ENCODE measurements around the gene AQP2.

DNA sequence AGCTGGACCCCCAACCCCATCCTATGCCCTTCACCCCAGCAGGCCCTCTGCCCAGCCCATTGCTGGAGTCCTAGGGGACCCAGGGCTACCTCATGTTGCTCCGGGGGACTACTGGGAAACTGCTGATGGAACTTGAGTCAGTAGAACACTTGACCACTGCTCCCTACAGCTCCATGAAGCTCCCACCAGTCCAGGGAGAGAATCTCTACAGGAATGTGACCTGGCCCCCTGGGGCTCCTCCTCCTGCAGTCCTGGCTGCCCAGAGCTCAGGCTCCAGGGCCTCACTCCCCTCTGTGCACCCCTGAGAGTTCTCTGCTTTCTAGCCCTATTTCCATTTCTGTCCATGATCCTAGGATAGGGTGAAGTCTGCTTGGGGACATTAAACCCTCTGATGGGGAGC, 10.8 kb upstream of the AQP2 start:
- TF ChIP-seq, protein P1, sequence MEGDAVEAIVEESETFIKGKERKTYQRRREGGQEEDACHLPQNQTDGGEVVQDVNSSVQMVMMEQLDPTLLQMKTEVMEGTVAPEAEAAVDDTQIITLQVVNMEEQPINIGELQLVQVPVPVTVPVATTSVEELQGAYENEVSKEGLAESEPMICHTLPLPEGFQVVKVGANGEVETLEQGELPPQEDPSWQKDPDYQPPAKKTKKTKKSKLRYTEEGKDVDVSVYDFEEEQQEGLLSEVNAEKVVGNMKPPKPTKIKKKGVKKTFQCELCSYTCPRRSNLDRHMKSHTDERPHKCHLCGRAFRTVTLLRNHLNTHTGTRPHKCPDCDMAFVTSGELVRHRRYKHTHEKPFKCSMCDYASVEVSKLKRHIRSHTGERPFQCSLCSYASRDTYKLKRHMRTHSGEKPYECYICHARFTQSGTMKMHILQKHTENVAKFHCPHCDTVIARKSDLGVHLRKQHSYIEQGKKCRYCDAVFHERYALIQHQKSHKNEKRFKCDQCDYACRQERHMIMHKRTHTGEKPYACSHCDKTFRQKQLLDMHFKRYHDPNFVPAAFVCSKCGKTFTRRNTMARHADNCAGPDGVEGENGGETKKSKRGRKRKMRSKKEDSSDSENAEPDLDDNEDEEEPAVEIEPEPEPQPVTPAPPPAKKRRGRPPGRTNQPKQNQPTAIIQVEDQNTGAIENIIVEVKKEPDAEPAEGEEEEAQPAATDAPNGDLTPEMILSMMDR (conservative IDR thresholded peaks at IDR 0.05; ENCODE audit: low read depth in 2 of 2), result no peak
- TF ChIP-seq POLR2AphosphoS5 (IDR thresholded peaks at IDR 0.05; ENCODE audit: low read depth), result no peak
- TF ChIP-seq NANOG (IDR thresholded peaks at IDR 0.05; ENCODE audit: borderline replicate concordance), result no peak
- no peak for TF ChIP-seq EZH2 (IDR thresholded peaks at IDR 0.05; ENCODE audit: low read depth, unreplicated experiment)
- no peak for TF ChIP-seq EZH2phosphoT487 (IDR thresholded peaks at IDR 0.05; ENCODE audit: unreplicated experiment)
- TF ChIP-seq, protein P2, sequence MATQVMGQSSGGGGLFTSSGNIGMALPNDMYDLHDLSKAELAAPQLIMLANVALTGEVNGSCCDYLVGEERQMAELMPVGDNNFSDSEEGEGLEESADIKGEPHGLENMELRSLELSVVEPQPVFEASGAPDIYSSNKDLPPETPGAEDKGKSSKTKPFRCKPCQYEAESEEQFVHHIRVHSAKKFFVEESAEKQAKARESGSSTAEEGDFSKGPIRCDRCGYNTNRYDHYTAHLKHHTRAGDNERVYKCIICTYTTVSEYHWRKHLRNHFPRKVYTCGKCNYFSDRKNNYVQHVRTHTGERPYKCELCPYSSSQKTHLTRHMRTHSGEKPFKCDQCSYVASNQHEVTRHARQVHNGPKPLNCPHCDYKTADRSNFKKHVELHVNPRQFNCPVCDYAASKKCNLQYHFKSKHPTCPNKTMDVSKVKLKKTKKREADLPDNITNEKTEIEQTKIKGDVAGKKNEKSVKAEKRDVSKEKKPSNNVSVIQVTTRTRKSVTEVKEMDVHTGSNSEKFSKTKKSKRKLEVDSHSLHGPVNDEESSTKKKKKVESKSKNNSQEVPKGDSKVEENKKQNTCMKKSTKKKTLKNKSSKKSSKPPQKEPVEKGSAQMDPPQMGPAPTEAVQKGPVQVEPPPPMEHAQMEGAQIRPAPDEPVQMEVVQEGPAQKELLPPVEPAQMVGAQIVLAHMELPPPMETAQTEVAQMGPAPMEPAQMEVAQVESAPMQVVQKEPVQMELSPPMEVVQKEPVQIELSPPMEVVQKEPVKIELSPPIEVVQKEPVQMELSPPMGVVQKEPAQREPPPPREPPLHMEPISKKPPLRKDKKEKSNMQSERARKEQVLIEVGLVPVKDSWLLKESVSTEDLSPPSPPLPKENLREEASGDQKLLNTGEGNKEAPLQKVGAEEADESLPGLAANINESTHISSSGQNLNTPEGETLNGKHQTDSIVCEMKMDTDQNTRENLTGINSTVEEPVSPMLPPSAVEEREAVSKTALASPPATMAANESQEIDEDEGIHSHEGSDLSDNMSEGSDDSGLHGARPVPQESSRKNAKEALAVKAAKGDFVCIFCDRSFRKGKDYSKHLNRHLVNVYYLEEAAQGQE (IDR thresholded peaks at IDR 0.05; ENCODE audit: unreplicated experiment), result no peak
- no peak for TF ChIP-seq STAT1 (IDR thresholded peaks at IDR 0.05; ENCODE audit: unreplicated experiment)
- TF ChIP-seq ZNF331 (CRISPR knock-in tag; IDR thresholded peaks at IDR 0.05; ENCODE audit: low read depth), result no peak
- no peak for TF ChIP-seq CREB1 (CRISPR knock-in tag; IDR thresholded peaks at IDR 0.05; ENCODE audit: low read depth)
- no peak for TF ChIP-seq JUNB (IDR thresholded peaks at IDR 0.05; ENCODE audit: unreplicated experiment)
- TF ChIP-seq, protein P3, sequence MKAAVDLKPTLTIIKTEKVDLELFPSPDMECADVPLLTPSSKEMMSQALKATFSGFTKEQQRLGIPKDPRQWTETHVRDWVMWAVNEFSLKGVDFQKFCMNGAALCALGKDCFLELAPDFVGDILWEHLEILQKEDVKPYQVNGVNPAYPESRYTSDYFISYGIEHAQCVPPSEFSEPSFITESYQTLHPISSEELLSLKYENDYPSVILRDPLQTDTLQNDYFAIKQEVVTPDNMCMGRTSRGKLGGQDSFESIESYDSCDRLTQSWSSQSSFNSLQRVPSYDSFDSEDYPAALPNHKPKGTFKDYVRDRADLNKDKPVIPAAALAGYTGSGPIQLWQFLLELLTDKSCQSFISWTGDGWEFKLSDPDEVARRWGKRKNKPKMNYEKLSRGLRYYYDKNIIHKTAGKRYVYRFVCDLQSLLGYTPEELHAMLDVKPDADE (IDR thresholded peaks at IDR 0.05), result no peak
- no peak for TF ChIP-seq ZNF114 (CRISPR knock-in tag; IDR thresholded peaks at IDR 0.05)

Measured in GM23338 (cell line).